Liver (tissue), 9 donors: ENCODE measurements around the gene DYRK1A. TPM values are rescaled to one million over a fixed set of nuclear protein-coding genes. Genes with fewer than 3 reads are reported as not detected.

ENCODE experiments used
- DNase-seq: peaks from one replicate; pipeline ENCODE4 v3.0.0-alpha.2; 2017; ENCODE audit warnings: low spot score
- H3K27ac ChIP-seq, 2 donors: one replicate each; pipeline ENCODE4 v1.7.0; 2013; ENCODE audit warnings: inconsistent platforms in 2 of 2, low read length in 2 of 2, control low read depth in 1 of 2, low read depth in 1 of 2, mild to moderate bottlenecking in 1 of 2
- H3K27me3 ChIP-seq, 4 donors: one replicate each; pipeline versions ENCODE4 v1.6.1 to v1.7.0; 2013; ENCODE audit warnings: low read length in 3 of 4, inconsistent platforms in 1 of 4, mild to moderate bottlenecking in 1 of 4, moderate library complexity in 1 of 4; ENCODE audit not compliant: control insufficient read depth in 4 of 4, insufficient read depth in 4 of 4
- H3K36me3 ChIP-seq, 4 donors: one replicate each; pipeline versions ENCODE4 v1.6.1 to v1.7.0; 2013; ENCODE audit warnings: low read length in 3 of 4, mild to moderate bottlenecking in 3 of 4, low read depth in 1 of 4, moderate library complexity in 1 of 4; ENCODE audit not compliant: control insufficient read depth in 4 of 4, insufficient read depth in 3 of 4
- H3K4me1 ChIP-seq, 4 donors: one replicate each; pipeline versions ENCODE4 v1.6.1 to v1.7.0; 2013; ENCODE audit warnings: low read length in 3 of 4, mild to moderate bottlenecking in 3 of 4, moderate library complexity in 1 of 4; ENCODE audit not compliant: control insufficient read depth in 4 of 4, insufficient read depth in 4 of 4
- H3K4me3 ChIP-seq, 3 donors: one replicate each; pipeline versions ENCODE4 v1.6.1 to v1.7.0; 2013; ENCODE audit warnings: low read length in 3 of 3, control low read depth in 1 of 3, low read depth in 1 of 3, mild to moderate bottlenecking in 1 of 3
- H3K9ac ChIP-seq, 2 donors: one replicate each; pipeline ENCODE4 v1.7.0; 2013; ENCODE audit warnings: low read length in 2 of 2, mild to moderate bottlenecking in 2 of 2, moderate library complexity in 2 of 2, control low read depth in 1 of 2, low read depth in 1 of 2
- H3K9me3 ChIP-seq, 4 donors: one replicate each; pipeline versions ENCODE4 v1.6.1 to v1.7.0; 2013; ENCODE audit warnings: low read length in 3 of 4; ENCODE audit not compliant: control insufficient read depth in 4 of 4
- EGR1 ChIP-seq, 2 donors: IDR thresholded peaks; 2 replicates each; pipeline ENCODE4 v1.6.1; 2016 to 2018; ENCODE audit warnings: antibody characterized with exemption in 2 of 2, low read depth in 2 of 2
- FOXA1 ChIP-seq: IDR thresholded peaks from 2 replicates; pipeline ENCODE4 v1.6.1; 2016; ENCODE audit warnings: antibody characterized with exemption
- FOXA2 ChIP-seq: IDR thresholded peaks from 2 replicates; pipeline ENCODE4 v1.6.1; 2016; ENCODE audit warnings: antibody characterized with exemption
- GABPA ChIP-seq, 2 donors: IDR thresholded peaks in 1 of 2; conservative IDR thresholded peaks in 1 of 2; 2 replicates each; pipeline ENCODE4 v1.6.1; 2016; ENCODE audit warnings: antibody characterized with exemption in 2 of 2, mild to moderate bottlenecking in 1 of 2, moderate library complexity in 1 of 2
- HNF4A ChIP-seq, 2 donors: conservative IDR thresholded peaks; 2 replicates each; pipeline ENCODE4 v1.6.1; 2016; ENCODE audit warnings: antibody characterized with exemption in 2 of 2, mild to moderate bottlenecking in 2 of 2
- HNF4G ChIP-seq: IDR thresholded peaks from 2 replicates; pipeline ENCODE4 v1.6.1; 2016; ENCODE audit warnings: antibody characterized with exemption
- JUND ChIP-seq, 2 donors: IDR thresholded peaks; 2 replicates each; pipeline ENCODE4 v1.6.1; 2016; ENCODE audit warnings: antibody characterized with exemption in 2 of 2
- MAX ChIP-seq: IDR thresholded peaks from 2 replicates; pipeline ENCODE4 v1.6.1; 2016; ENCODE audit warnings: antibody characterized with exemption
- NR2F2 ChIP-seq: IDR thresholded peaks from 2 replicates; pipeline ENCODE4 v1.6.1; 2016; ENCODE audit warnings: antibody characterized with exemption
- RAD21 ChIP-seq, 2 donors: IDR thresholded peaks; 2 replicates each; pipeline ENCODE4 v1.6.1; 2016; ENCODE audit warnings: antibody characterized with exemption in 2 of 2, mild to moderate bottlenecking in 2 of 2
- RXRA ChIP-seq, 2 donors: IDR thresholded peaks; 2 replicates each; pipeline ENCODE4 v1.6.1; 2017 to 2018; ENCODE audit warnings: antibody characterized with exemption in 2 of 2, mild to moderate bottlenecking in 1 of 2
- SP1 ChIP-seq: IDR thresholded peaks from 2 replicates; pipeline ENCODE4 v1.6.1; 2018; ENCODE audit warnings: antibody characterized with exemption, mild to moderate bottlenecking
- TAF1 ChIP-seq: conservative IDR thresholded peaks from 2 replicates; pipeline ENCODE4 v1.6.1; 2016; ENCODE audit warnings: antibody characterized with exemption, mild to moderate bottlenecking
- YY1 ChIP-seq: IDR thresholded peaks from 2 replicates; pipeline ENCODE4 v1.6.1; 2016; ENCODE audit warnings: antibody characterized with exemption, mild to moderate bottlenecking
- ZBTB33 ChIP-seq: IDR thresholded peaks from 2 replicates; pipeline ENCODE4 v1.6.1; 2016; ENCODE audit warnings: antibody characterized with exemption
- WGBS: extraction: QIAGEN DNeasy Blood & Tissue Kit; methylation state at CpG from one replicate; pipeline ENCODE4 v1.1.7; 2013; 5-methylcytosine and 5-hydroxymethylcytosine counted together
- polyA plus RNA-seq, 2 donors: library from polyadenylated mRNA; stranded (reverse) in 1 of 2; unstranded in 1 of 2; fragments of 200-250 nt in 1 of 2; fragments of >200 nt in 1 of 2; fragmentation: Nextera tagmentation in 1 of 2; extraction: Ambion mirVana in 1 of 2; gene quantifications; one replicate each; pipeline versions ENCODE4 v1.2.1 to v1.2.3, GENCODE V29; 2013 to 2015
- total RNA-seq, 2 donors: library from RNA; depleted of rRNA; stranded (reverse); fragments of >200 nt; gene quantifications; one replicate each; pipeline ENCODE4 v1.2.3, GENCODE V29; 2014
- TF ChIP-seq, protein P1 (sequence below): IDR thresholded peaks from 2 replicates; pipeline ENCODE4 v1.6.1; 2016; ENCODE audit warnings: antibody characterized with exemption
- TF ChIP-seq, protein P2 (sequence below): fragments of 150-350 bp; IDR thresholded peaks from 2 replicates; pipeline ENCODE4 v1.5.1; 2017; ENCODE audit warnings: improper control_type of control experiment, low read depth, low read length; ENCODE audit not compliant: missing input control
- TF ChIP-seq, protein P3 (sequence below): IDR thresholded peaks from 2 replicates; pipeline ENCODE4 v1.6.1; 2016; ENCODE audit warnings: antibody characterized with exemption, mild to moderate bottlenecking
- donor health status: healthy.
- donor health status: healthy.
- donor health status: healthy.
- donor health status: healthy.
- donor health status: healthy.

DYRK1A gene
- total and polyA plus RNA-seq, 4 donors, result 5.1 to 58.3 (median 22.9) TPM

- no peaks in the 10 kb centered on the region for H3K36me3 ChIP-seq
- H3K27me3 ChIP-seq, result peaks cover 0 to 5% (median 1%) of the 10 kb centered on the region in 4 donors
- no peak overlapping the region for H3K9ac ChIP-seq
- H3K27ac ChIP-seq, result no peak overlapping the region
- H3K4me1 ChIP-seq, result no peaks in the 10 kb centered on the region
- WGBS, result 59% methylated on average over 8 of the region's 8 CpGs
- H3K9me3 ChIP-seq, result peaks cover 0 to 2% (median 0%) of the 10 kb centered on the region in 4 donors
- DNase-seq, result no peak
- no peak overlapping the region for H3K4me3 ChIP-seq
- TF ChIP-seq EGR1 (IDR thresholded peaks at IDR 0.05; ENCODE audit: low read depth in 2 of 2) (no peak), ZBTB33 (no peak), YY1 (no peak), HNF4A (conservative IDR thresholded peaks at IDR 0.05) (no peak), HNF4G (no peak), SP1 (no peak), GABPA (IDR thresholded peaks at IDR 0.05 in 1 of 2, conservative IDR thresholded peaks at IDR 0.05 in 1 of 2) (no peak)
Observed at GRCh38 chr21:37536616-37537278, 170.2 kb downstream of the DYRK1A start.

DNA sequence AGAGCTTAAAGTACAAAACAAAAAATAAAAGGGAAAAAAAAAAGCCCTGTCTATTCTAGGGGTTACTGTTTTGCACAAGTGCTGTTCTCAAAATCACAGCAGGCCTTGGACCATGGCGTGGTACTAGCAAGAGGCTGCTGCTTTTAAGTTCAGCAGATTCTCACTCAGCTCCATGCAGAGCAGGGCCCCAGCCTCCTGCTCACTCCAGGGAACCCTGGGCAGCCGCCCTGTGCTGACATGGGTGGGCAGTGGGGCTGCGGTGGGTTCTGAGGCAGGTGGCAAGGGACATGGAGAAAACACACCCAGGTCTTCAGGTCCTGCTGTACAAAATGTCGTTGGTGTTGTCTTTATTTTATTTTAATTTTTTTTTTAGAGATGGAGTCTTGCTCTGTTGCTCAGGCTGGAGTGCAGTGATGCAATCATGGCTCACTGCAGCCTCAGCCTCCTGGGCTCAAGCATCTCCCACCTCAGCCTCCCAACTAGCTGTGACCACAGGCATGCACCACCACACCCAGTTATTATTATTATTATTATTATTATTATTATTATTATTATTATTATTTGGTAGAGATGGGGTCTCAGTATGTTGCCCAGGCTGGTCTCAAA, 170.9 kb downstream of the DYRK1A start:
- Histone ChIP-seq H3K9ac (no peak overlapping the region), H3K27me3 (peaks cover 0 to 5% (median 1%) of the 10 kb centered on the region in 4 donors), H3K27ac (no peak overlapping the region), H3K9me3 (peaks cover 0 to 2% (median under 1%) of the 10 kb centered on the region in 4 donors), H3K4me1 (no peaks in the 10 kb centered on the region), H3K36me3 (no peaks in the 10 kb centered on the region), H3K4me3 (no peak overlapping the region)
- TF ChIP-seq GABPA (IDR thresholded peaks at IDR 0.05 in 1 of 2, conservative IDR thresholded peaks at IDR 0.05 in 1 of 2) (no peak), FOXA2 (no peak), SP1 (no peak), NR2F2 (no peak), FOXA1 (no peak), RXRA (IDR thresholded peaks at IDR 0.05) (no peak), HNF4G (no peak), ZBTB33 (no peak), RAD21 (IDR thresholded peaks at IDR 0.05) (no peak), TAF1 (no peak), HNF4A (conservative IDR thresholded peaks at IDR 0.05) (no peak), YY1 (no peak), JUND (IDR thresholded peaks at IDR 0.05) (no peak), EGR1 (IDR thresholded peaks at IDR 0.05; ENCODE audit: low read depth in 2 of 2) (no peak), MAX (no peak)
- TF ChIP-seq, protein P1, sequence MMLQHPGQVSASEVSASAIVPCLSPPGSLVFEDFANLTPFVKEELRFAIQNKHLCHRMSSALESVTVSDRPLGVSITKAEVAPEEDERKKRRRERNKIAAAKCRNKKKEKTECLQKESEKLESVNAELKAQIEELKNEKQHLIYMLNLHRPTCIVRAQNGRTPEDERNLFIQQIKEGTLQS, result no peak
- TF ChIP-seq, protein P2, sequence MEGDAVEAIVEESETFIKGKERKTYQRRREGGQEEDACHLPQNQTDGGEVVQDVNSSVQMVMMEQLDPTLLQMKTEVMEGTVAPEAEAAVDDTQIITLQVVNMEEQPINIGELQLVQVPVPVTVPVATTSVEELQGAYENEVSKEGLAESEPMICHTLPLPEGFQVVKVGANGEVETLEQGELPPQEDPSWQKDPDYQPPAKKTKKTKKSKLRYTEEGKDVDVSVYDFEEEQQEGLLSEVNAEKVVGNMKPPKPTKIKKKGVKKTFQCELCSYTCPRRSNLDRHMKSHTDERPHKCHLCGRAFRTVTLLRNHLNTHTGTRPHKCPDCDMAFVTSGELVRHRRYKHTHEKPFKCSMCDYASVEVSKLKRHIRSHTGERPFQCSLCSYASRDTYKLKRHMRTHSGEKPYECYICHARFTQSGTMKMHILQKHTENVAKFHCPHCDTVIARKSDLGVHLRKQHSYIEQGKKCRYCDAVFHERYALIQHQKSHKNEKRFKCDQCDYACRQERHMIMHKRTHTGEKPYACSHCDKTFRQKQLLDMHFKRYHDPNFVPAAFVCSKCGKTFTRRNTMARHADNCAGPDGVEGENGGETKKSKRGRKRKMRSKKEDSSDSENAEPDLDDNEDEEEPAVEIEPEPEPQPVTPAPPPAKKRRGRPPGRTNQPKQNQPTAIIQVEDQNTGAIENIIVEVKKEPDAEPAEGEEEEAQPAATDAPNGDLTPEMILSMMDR, result no peak
- TF ChIP-seq, protein P3, sequence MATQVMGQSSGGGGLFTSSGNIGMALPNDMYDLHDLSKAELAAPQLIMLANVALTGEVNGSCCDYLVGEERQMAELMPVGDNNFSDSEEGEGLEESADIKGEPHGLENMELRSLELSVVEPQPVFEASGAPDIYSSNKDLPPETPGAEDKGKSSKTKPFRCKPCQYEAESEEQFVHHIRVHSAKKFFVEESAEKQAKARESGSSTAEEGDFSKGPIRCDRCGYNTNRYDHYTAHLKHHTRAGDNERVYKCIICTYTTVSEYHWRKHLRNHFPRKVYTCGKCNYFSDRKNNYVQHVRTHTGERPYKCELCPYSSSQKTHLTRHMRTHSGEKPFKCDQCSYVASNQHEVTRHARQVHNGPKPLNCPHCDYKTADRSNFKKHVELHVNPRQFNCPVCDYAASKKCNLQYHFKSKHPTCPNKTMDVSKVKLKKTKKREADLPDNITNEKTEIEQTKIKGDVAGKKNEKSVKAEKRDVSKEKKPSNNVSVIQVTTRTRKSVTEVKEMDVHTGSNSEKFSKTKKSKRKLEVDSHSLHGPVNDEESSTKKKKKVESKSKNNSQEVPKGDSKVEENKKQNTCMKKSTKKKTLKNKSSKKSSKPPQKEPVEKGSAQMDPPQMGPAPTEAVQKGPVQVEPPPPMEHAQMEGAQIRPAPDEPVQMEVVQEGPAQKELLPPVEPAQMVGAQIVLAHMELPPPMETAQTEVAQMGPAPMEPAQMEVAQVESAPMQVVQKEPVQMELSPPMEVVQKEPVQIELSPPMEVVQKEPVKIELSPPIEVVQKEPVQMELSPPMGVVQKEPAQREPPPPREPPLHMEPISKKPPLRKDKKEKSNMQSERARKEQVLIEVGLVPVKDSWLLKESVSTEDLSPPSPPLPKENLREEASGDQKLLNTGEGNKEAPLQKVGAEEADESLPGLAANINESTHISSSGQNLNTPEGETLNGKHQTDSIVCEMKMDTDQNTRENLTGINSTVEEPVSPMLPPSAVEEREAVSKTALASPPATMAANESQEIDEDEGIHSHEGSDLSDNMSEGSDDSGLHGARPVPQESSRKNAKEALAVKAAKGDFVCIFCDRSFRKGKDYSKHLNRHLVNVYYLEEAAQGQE, result no peak
- WGBS, result 79% methylated on average over 4 of the region's 4 CpGs
- no peak for DNase-seq
